Measurements from ENCODE around the gene GPR171.

Gene GPR171

GRCh38 chr3:151197228-151197627 lies 5.8 kb downstream of the GPR171 start:
- Histone ChIP-seq H3K4me3 (ENCODE audit: low read length) (no peak overlapping the region), H3K27me3 (ENCODE audit: insufficient read depth, low read length) (no peaks in the 10 kb centered on the region), H3K9me3 (ENCODE audit: insufficient read depth, low read depth, low read length) (no peaks in the 10 kb centered on the region), H3K9ac (ENCODE audit: low read depth, low read length) (no peak overlapping the region), H3K36me3 (ENCODE audit: insufficient read depth, low read depth, low read length) (peaks cover 15% of the 10 kb centered on the region; the same call in 1 of the 2 replicates), H3K4me1 (ENCODE audit: insufficient read depth, low read length) (no peaks in the 10 kb centered on the region), H3K27ac (ENCODE audit: low read length) (no peak overlapping the region)

GRCh38 chr3:151196434-151196833 lies 6.6 kb downstream of the GPR171 start:
- no peak overlapping the region for H3K9ac ChIP-seq (ENCODE audit: low read depth, low read length)
- no peaks in the 10 kb centered on the region for H3K9me3 ChIP-seq (ENCODE audit: insufficient read depth, low read depth, low read length)
- peaks cover 15% of the 10 kb centered on the region; the same call in 1 of the 2 replicates for H3K36me3 ChIP-seq (ENCODE audit: insufficient read depth, low read depth, low read length)
- no peaks in the 10 kb centered on the region for H3K27me3 ChIP-seq (ENCODE audit: insufficient read depth, low read length)
- no peak overlapping the region for H3K27ac ChIP-seq (ENCODE audit: low read length)
- no peaks in the 10 kb centered on the region for H3K4me1 ChIP-seq (ENCODE audit: insufficient read depth, low read length)
- no peak overlapping the region for H3K4me3 ChIP-seq (ENCODE audit: low read length)

- Histone ChIP-seq H3K36me3 (ENCODE audit: insufficient read depth, low read depth, low read length) (peaks cover 20% of the 10 kb centered on the region; the same call in 1 of the 2 replicates), H3K4me3 (ENCODE audit: low read length) (no peak overlapping the region), H3K27ac (ENCODE audit: low read length) (no peak overlapping the region), H3K9ac (ENCODE audit: low read depth, low read length) (no peak overlapping the region), H3K9me3 (ENCODE audit: insufficient read depth, low read depth, low read length) (no peaks in the 10 kb centered on the region), H3K27me3 (ENCODE audit: insufficient read depth, low read length) (no peaks in the 10 kb centered on the region), H3K4me1 (ENCODE audit: insufficient read depth, low read length) (no peaks in the 10 kb centered on the region)
These were observed 7.2 kb downstream of the GPR171 start for GRCh38 chr3:151195826-151196225.

- Histone ChIP-seq H3K27me3 (ENCODE audit: insufficient read depth, low read length) (no peaks in the 10 kb centered on the region), H3K4me1 (ENCODE audit: insufficient read depth, low read length) (no peaks in the 10 kb centered on the region), H3K9ac (ENCODE audit: low read depth, low read length) (no peak overlapping the region), H3K4me3 (ENCODE audit: low read length) (no peak overlapping the region), H3K36me3 (ENCODE audit: insufficient read depth, low read depth, low read length) (peaks cover 39% of the 10 kb centered on the region; the same call in 1 of the 2 replicates), H3K9me3 (ENCODE audit: insufficient read depth, low read depth, low read length) (no peaks in the 10 kb centered on the region), H3K27ac (ENCODE audit: low read length) (no peak overlapping the region)
These were observed 10.5 kb downstream of the GPR171 start for GRCh38 chr3:151192545-151192944.

GRCh38 chr3:151191095-151191494 lies 11.9 kb downstream of the GPR171 start:
- H3K9ac ChIP-seq (ENCODE audit: low read depth, low read length) = no peak overlapping the region
- H3K4me3 ChIP-seq (ENCODE audit: low read length) = no peak overlapping the region
- H3K4me1 ChIP-seq (ENCODE audit: insufficient read depth, low read length) = no peaks in the 10 kb centered on the region
- H3K27me3 ChIP-seq (ENCODE audit: insufficient read depth, low read length) = no peaks in the 10 kb centered on the region
- peaks cover 42% of the 10 kb centered on the region for H3K36me3 ChIP-seq (ENCODE audit: insufficient read depth, low read depth, low read length)
- H3K27ac ChIP-seq (ENCODE audit: low read length) = no peak overlapping the region
- no peaks in the 10 kb centered on the region for H3K9me3 ChIP-seq (ENCODE audit: insufficient read depth, low read depth, low read length)

GRCh38 chr3:151183265-151183671 lies 19.7 kb downstream of the GPR171 start:
- Histone ChIP-seq H3K36me3 (ENCODE audit: insufficient read depth, low read depth, low read length) (peaks cover 19% of the 10 kb centered on the region), H3K9me3 (ENCODE audit: insufficient read depth, low read depth, low read length) (no peaks in the 10 kb centered on the region), H3K9ac (ENCODE audit: low read depth, low read length) (no peak overlapping the region), H3K27me3 (ENCODE audit: insufficient read depth, low read length) (no peaks in the 10 kb centered on the region), H3K4me3 (ENCODE audit: low read length) (no peak overlapping the region), H3K4me1 (ENCODE audit: insufficient read depth, low read length) (peaks cover 5% of the 10 kb centered on the region; the same call in 1 of the 2 replicates), H3K27ac (ENCODE audit: low read length) (no peak overlapping the region)

GRCh38 chr3:151182349-151183079 lies 20.5 kb downstream of the GPR171 start:
- no peak overlapping the region for H3K27ac ChIP-seq (ENCODE audit: low read length)
- no peaks in the 10 kb centered on the region for H3K9me3 ChIP-seq (ENCODE audit: insufficient read depth, low read depth, low read length)

DNA sequence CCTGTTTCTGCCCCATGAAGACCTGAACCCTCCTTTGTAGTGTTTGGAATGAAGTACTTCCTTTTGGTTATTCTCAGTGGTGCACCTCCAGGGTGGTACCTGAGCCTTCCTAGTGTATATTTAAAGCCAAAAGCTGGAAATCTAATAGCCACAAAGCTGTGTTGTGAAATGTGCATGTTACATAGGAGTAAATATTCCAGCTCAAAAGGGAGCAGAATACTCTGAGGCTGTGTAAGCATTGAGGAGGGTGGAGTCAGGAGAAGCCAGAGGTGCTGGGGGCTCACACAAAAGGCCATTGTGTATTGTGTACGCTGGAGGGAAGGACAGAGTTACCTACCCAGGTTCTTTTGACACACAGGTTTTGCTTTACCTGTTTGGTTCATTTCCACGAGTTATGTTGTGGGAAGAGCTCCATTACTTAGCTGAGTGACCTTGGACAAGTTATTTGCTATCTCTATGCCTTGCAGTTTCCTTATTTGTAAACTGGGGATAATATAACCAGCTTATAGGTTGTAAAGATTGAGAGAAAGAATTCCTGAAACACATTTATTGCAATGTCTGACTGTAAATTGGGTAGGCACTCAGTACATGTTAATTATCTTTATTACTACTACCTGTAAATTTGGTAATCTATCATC lies 24.7 kb downstream of the GPR171 start:
- H3K9ac ChIP-seq (ENCODE audit: low read depth, low read length) = no peak overlapping the region
- H3K9me3 ChIP-seq (ENCODE audit: insufficient read depth, low read depth, low read length) = no peaks in the 10 kb centered on the region
- H3K4me1 ChIP-seq (ENCODE audit: insufficient read depth, low read length) = peaks cover 5% of the 10 kb centered on the region; the same call in 1 of the 2 replicates
- no peak overlapping the region for H3K4me3 ChIP-seq (ENCODE audit: low read length)
- no peaks in the 10 kb centered on the region for H3K27me3 ChIP-seq (ENCODE audit: insufficient read depth, low read length)
- peaks cover 6% of the 10 kb centered on the region; the same call in 1 of the 2 replicates for H3K36me3 ChIP-seq (ENCODE audit: insufficient read depth, low read depth, low read length)
- no peak overlapping the region for H3K27ac ChIP-seq (ENCODE audit: low read length)

More at GRCh38 chr3:151182349-151183079, 20.5 kb downstream of the GPR171 start:
- no peak overlapping the region for H3K9ac ChIP-seq (ENCODE audit: low read depth, low read length)
- no peaks in the 10 kb centered on the region for H3K27me3 ChIP-seq (ENCODE audit: insufficient read depth, low read length)
- H3K4me1 ChIP-seq (ENCODE audit: insufficient read depth, low read length) = peaks cover 5% of the 10 kb centered on the region; the same call in 1 of the 2 replicates
- peaks cover 15% of the 10 kb centered on the region; the same call in 1 of the 2 replicates for H3K36me3 ChIP-seq (ENCODE audit: insufficient read depth, low read depth, low read length)
- H3K4me3 ChIP-seq (ENCODE audit: low read length) = no peak overlapping the region

DNA sequence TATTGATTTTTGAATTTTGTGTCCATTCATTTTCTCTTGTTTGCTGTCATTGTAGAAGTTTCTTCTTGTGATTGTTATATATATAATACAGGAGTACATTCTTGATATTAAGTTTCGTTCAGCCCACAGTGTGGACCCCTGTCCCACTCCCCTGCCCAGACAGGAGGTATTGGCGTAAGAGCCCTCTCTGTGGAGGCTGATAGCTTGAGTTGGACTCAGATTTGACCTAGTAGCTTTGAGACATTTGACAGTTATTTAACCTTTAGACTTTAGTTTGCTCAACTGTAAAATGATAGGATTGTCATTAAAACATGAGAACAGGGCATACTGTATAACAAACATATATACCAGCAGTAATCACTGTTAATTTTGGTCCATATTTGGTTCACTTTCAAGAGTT lies 27.1 kb downstream of the GPR171 start:
- H3K4me1 ChIP-seq (ENCODE audit: insufficient read depth, low read length) = peaks cover 4% of the 10 kb centered on the region; the same call in 1 of the 2 replicates
- no peak overlapping the region for H3K4me3 ChIP-seq (ENCODE audit: low read length)
- H3K9me3 ChIP-seq (ENCODE audit: insufficient read depth, low read depth, low read length) = no peaks in the 10 kb centered on the region
- no peak overlapping the region for H3K9ac ChIP-seq (ENCODE audit: low read depth, low read length)
- H3K27me3 ChIP-seq (ENCODE audit: insufficient read depth, low read length) = no peaks in the 10 kb centered on the region
- H3K36me3 ChIP-seq (ENCODE audit: insufficient read depth, low read depth, low read length) = peaks cover 6% of the 10 kb centered on the region; the same call in 1 of the 2 replicates
- no peak overlapping the region for H3K27ac ChIP-seq (ENCODE audit: low read length)

GRCh38 chr3:151174351-151174750 lies 28.7 kb downstream of the GPR171 start:
- H3K27ac ChIP-seq (ENCODE audit: low read length) = no peak overlapping the region
- no peak overlapping the region for H3K4me3 ChIP-seq (ENCODE audit: low read length)
- no peaks in the 10 kb centered on the region for H3K27me3 ChIP-seq (ENCODE audit: insufficient read depth, low read length)
- peaks cover 4% of the 10 kb centered on the region; the same call in 1 of the 2 replicates for H3K36me3 ChIP-seq (ENCODE audit: insufficient read depth, low read depth, low read length)
- peaks cover 4% of the 10 kb centered on the region; the same call in 1 of the 2 replicates for H3K4me1 ChIP-seq (ENCODE audit: insufficient read depth, low read length)
- H3K9ac ChIP-seq (ENCODE audit: low read depth, low read length) = no peak overlapping the region
- H3K9me3 ChIP-seq (ENCODE audit: insufficient read depth, low read depth, low read length) = no peaks in the 10 kb centered on the region

GRCh38 chr3:151171145-151171757 lies 31.8 kb downstream of the GPR171 start:
- H3K4me1 ChIP-seq (ENCODE audit: insufficient read depth, low read length) = peaks cover 4% of the 10 kb centered on the region; the same call in 1 of the 2 replicates
- H3K9ac ChIP-seq (ENCODE audit: low read depth, low read length) = no peak overlapping the region
- no peak overlapping the region for H3K27ac ChIP-seq (ENCODE audit: low read length)
- H3K9me3 ChIP-seq (ENCODE audit: insufficient read depth, low read depth, low read length) = no peaks in the 10 kb centered on the region
- H3K27me3 ChIP-seq (ENCODE audit: insufficient read depth, low read length) = no peaks in the 10 kb centered on the region
- H3K4me3 ChIP-seq (ENCODE audit: low read length) = no peak overlapping the region
- H3K36me3 ChIP-seq (ENCODE audit: insufficient read depth, low read depth, low read length) = peaks cover 7% of the 10 kb centered on the region

Measured in iPS-20b (cell line).